Smooth muscle cell (in vitro differentiated cells): ENCODE data around the gene ITPKA. TPM values are rescaled to one million over a fixed set of nuclear protein-coding genes. Genes with fewer than 3 reads are reported as not detected.

ENCODE experiments used
- DNase-seq: peaks from one replicate; lab custom pipeline; 2025; ENCODE audit not compliant: unreplicated experiment; lab: John Stamatoyannopoulos, UW
- H2AFZ ChIP-seq: fragments of 200-600 bp; sonication (generic); 2 replicates; pipeline ENCODE4 v1.6.0; 2016; ENCODE audit warnings: antibody characterized with exemption, low read depth, mild to moderate bottlenecking
- H3F3A ChIP-seq: fragments of 200-600 bp; sonication (generic); 2 replicates; pipeline ENCODE4 v1.6.0; 2017; ENCODE audit warnings: antibody characterized with exemption, low read depth
- H3K27ac ChIP-seq: fragments of 200-600 bp; sonication (generic); 2 replicates; pipeline ENCODE4 v1.5.1; 2016; ENCODE audit warnings: low read depth, mild to moderate bottlenecking
- H3K27me3 ChIP-seq: fragments of 200-600 bp; sonication (generic); 2 replicates; pipeline ENCODE4 v1.6.1; 2016; ENCODE audit warnings: low read depth, mild to moderate bottlenecking
- H3K36me3 ChIP-seq: fragments of 200-600 bp; sonication (generic); 2 replicates; pipeline ENCODE4 v1.5.1; 2016; ENCODE audit warnings: low read depth
- H3K4me1 ChIP-seq: fragments of 200-600 bp; sonication (generic); 2 replicates; pipeline ENCODE4 v1.5.1; 2016; ENCODE audit warnings: low read depth
- H3K4me2 ChIP-seq: fragments of 200-600 bp; sonication (generic); 2 replicates; pipeline ENCODE4 v1.6.0; 2016; ENCODE audit warnings: mild to moderate bottlenecking
- H3K4me3 ChIP-seq: fragments of 200-600 bp; sonication (generic); 2 replicates; pipeline ENCODE4 v1.5.1; 2016; ENCODE audit warnings: mild to moderate bottlenecking
- H3K79me2 ChIP-seq: fragments of 200-600 bp; sonication (generic); 2 replicates; pipeline ENCODE4 v1.6.0; 2016; ENCODE audit warnings: low read depth, mild to moderate bottlenecking
- H3K9ac ChIP-seq: fragments of 200-600 bp; sonication (generic); 2 replicates; pipeline ENCODE4 v1.6.0; 2016; ENCODE audit warnings: low read depth
- H3K9me3 ChIP-seq: fragments of 200-600 bp; sonication (generic); replicated peaks from 2 replicates; pipeline ENCODE4 v1.5.1; 2016; ENCODE audit warnings: low read depth
- H4K20me1 ChIP-seq: fragments of 200-600 bp; sonication (generic); 2 replicates; pipeline ENCODE4 v1.6.0; 2016; ENCODE audit warnings: low read depth
- CTCF ChIP-seq: fragments of 200-600 bp; sonication (generic); IDR thresholded peaks from 2 replicates; pipeline ENCODE4 v1.5.1; 2017; ENCODE audit warnings: borderline replicate concordance, mild to moderate bottlenecking, antibody characterized with exemption; ENCODE audit not compliant: insufficient read depth, poor library complexity, severe bottlenecking
- WGBS: methylation state at CpG from one replicate; pipeline ENCODE4 v1.1.7; 2016; ENCODE audit warnings: low lambda C conversion rate; 5-methylcytosine and 5-hydroxymethylcytosine counted together
- polyA plus RNA-seq: library from polyadenylated mRNA; unstranded; fragments of >200 nt; fragmentation: Nextera tagmentation; extraction: Ambion mirVana; gene quantifications from 2 replicates; pipeline ENCODE4 v1.2.1, GENCODE V29; 2016
- total RNA-seq: library from RNA; depleted of rRNA; stranded (reverse); fragments of >200 nt; gene quantifications from 2 replicates; pipeline ENCODE4 v1.2.3, GENCODE V29; 2014

ITPKA gene
- total and polyA plus RNA-seq, 2 experiments from 2014 or later = 2.1 to 2.8 TPM

GRCh38 chr15:41487802-41488201 is 5.9 kb upstream of the ITPKA start:
- H3K27me3 ChIP-seq = no peaks in the 10 kb centered on the region
- no peak overlapping the region for H3K27ac ChIP-seq
- DNase-seq = no peak
- H4K20me1 ChIP-seq = no peaks in the 10 kb centered on the region
- H3K9me3 ChIP-seq = no peaks in the 10 kb centered on the region
- WGBS = 89% methylated on average over 2 of the region's 2 CpGs
- no peak overlapping the region for H2AFZ ChIP-seq
- H3F3A ChIP-seq = peaks cover 12% of the 10 kb centered on the region
- TF ChIP-seq CTCF = no peak
- H3K4me3 ChIP-seq = no peak overlapping the region
- H3K79me2 ChIP-seq = no peaks in the 10 kb centered on the region
- H3K9ac ChIP-seq = no peak overlapping the region
- H3K4me2 ChIP-seq = no peak overlapping the region
- H3K36me3 ChIP-seq = no peaks in the 10 kb centered on the region
- peaks cover 5% of the 10 kb centered on the region for H3K4me1 ChIP-seq

GRCh38 chr15:41489641-41490040 is 4.0 kb upstream of the ITPKA start:
- Histone ChIP-seq H3K36me3 (no peaks in the 10 kb centered on the region), H2AFZ (no peak overlapping the region), H3K27ac (no peak overlapping the region), H3K27me3 (peaks cover 7% of the 10 kb centered on the region), H3K79me2 (no peaks in the 10 kb centered on the region), H3K4me3 (no peak overlapping the region), H4K20me1 (no peaks in the 10 kb centered on the region), H3K4me1 (peaks cover 15% of the 10 kb centered on the region), H3K4me2 (no peak overlapping the region), H3K9ac (no peak overlapping the region), H3K9me3 (no peaks in the 10 kb centered on the region), H3F3A (peaks cover 13% of the 10 kb centered on the region)
- WGBS = 93% methylated on average over 2 of the region's 2 CpGs
- no peak for DNase-seq
- no peak for TF ChIP-seq CTCF

- H2AFZ ChIP-seq = no peak overlapping the region
- H3K27me3 ChIP-seq = peaks cover 14% of the 10 kb centered on the region
- H3K4me3 ChIP-seq = no peak overlapping the region
- peaks cover 13% of the 10 kb centered on the region for H3F3A ChIP-seq
- peaks cover 22% of the 10 kb centered on the region for H3K4me1 ChIP-seq
- H3K4me2 ChIP-seq = peak overlapping the region; percentile 40
- TF ChIP-seq CTCF = no peak
- no peaks in the 10 kb centered on the region for H4K20me1 ChIP-seq
- 19% methylated on average over 4 of the region's 4 CpGs for WGBS
- H3K9me3 ChIP-seq = no peaks in the 10 kb centered on the region
- H3K36me3 ChIP-seq = no peaks in the 10 kb centered on the region
- no peak overlapping the region for H3K9ac ChIP-seq
- peak overlapping the region; percentile 75 for H3K27ac ChIP-seq
- H3K79me2 ChIP-seq = no peaks in the 10 kb centered on the region
- no peak for DNase-seq
Observed at GRCh38 chr15:41490355-41490754, 3.3 kb upstream of the ITPKA start.

- Histone ChIP-seq H3K27me3 (peaks cover 30% of the 10 kb centered on the region), H3K9ac (no peak overlapping the region), H3K4me1 (peaks cover 22% of the 10 kb centered on the region), H2AFZ (no peak overlapping the region), H3K79me2 (no peaks in the 10 kb centered on the region), H3K9me3 (no peaks in the 10 kb centered on the region), H3K4me2 (no peak overlapping the region), H4K20me1 (no peaks in the 10 kb centered on the region), H3K27ac (no peak overlapping the region), H3F3A (peaks cover 13% of the 10 kb centered on the region), H3K4me3 (no peak overlapping the region), H3K36me3 (no peaks in the 10 kb centered on the region)
- 90% methylated on average over 4 of the region's 4 CpGs for WGBS
- TF ChIP-seq CTCF = no peak
- DNase-seq = no peak
Observed at GRCh38 chr15:41491889-41492288, 1.8 kb upstream of the ITPKA start.
